Gastroesophageal sphincter (tissue), 3 donors: ENCODE results near the gene CLCN1.

Source experiments
- POLR2A ChIP-seq, 2 donors: fragments of 450-650 bp; IDR thresholded peaks; one replicate each; pipeline ENCODE4 v1.6.1; 2017; ENCODE audit warnings: antibody characterized with exemption in 2 of 2, mild to moderate bottlenecking in 2 of 2, moderate library complexity in 1 of 2
- TF ChIP-seq, protein P1 (sequence below), 4 experiments: fragments of 200-600 bp in 2 of 4; fragments of 450-650 bp in 2 of 4; sonication (generic) in 1 of 4; IDR thresholded peaks; one replicate each; pipeline ENCODE4 v1.5.1; 2017 to 2019; ENCODE audit warnings: antibody characterized with exemption in 4 of 4, mild to moderate bottlenecking in 2 of 4, moderate library complexity in 2 of 4

DNA sequence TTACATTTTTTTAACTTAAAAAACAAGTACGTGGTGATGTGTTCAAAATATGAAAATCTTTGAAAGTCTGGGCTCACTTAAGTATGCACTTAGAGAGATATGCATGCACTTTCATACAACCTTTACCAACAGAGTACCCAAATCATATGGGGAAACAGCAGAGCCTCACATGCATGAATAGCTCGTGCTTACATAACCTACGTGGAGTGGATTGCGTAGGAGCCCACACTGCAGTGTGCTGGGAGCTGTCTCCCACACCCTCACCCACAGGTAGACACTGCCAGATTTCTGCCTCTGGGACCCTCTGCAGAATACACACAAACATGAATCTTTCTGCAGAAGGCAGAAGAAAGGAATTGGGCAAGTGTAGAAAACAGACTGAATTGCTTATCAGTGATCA, 581 bp downstream of the CLCN1 start:
- TF ChIP-seq, protein P1, sequence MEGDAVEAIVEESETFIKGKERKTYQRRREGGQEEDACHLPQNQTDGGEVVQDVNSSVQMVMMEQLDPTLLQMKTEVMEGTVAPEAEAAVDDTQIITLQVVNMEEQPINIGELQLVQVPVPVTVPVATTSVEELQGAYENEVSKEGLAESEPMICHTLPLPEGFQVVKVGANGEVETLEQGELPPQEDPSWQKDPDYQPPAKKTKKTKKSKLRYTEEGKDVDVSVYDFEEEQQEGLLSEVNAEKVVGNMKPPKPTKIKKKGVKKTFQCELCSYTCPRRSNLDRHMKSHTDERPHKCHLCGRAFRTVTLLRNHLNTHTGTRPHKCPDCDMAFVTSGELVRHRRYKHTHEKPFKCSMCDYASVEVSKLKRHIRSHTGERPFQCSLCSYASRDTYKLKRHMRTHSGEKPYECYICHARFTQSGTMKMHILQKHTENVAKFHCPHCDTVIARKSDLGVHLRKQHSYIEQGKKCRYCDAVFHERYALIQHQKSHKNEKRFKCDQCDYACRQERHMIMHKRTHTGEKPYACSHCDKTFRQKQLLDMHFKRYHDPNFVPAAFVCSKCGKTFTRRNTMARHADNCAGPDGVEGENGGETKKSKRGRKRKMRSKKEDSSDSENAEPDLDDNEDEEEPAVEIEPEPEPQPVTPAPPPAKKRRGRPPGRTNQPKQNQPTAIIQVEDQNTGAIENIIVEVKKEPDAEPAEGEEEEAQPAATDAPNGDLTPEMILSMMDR (IDR thresholded peaks at IDR 0.05), result no peak
- no peak for TF ChIP-seq POLR2A (IDR thresholded peaks at IDR 0.05)
